Stimulated activated CD8-positive, alpha-beta memory T cell treated with anti-CD3 and anti-CD28 coated beads, Interleukin-12 subunit alpha, Interleukin-12 subunit beta, amount 100 ng/mL, for 24 hours (primary cell): ENCODE measurements around the gene HYCC1.

Experiments
- DNase-seq: peaks from one replicate; pipeline ENCODE4 v3.0.0-alpha.2; 2020; ENCODE audit errors: extremely low read depth

The HYCC1 gene

GRCh38 chr7:23016345-23017253 is 2.7 kb upstream of the HYCC1 start:
- no peak for DNase-seq

GRCh38 chr7:23014681-23015080 is 751 bp upstream of the HYCC1 start:
- no peak for DNase-seq

- DNase-seq = no peak
Measured at GRCh38 chr7:23012908-23013714, 819 bp downstream of the HYCC1 start.

- no peak for DNase-seq
Measured at GRCh38 chr7:23012186-23012585, 1.7 kb downstream of the HYCC1 start.

- DNase-seq = no peak
Measured at GRCh38 chr7:23011222-23011924, 2.6 kb downstream of the HYCC1 start.

- DNase-seq = no peak
Measured at GRCh38 chr7:23009303-23009702, 4.6 kb downstream of the HYCC1 start.

GRCh38 chr7:23004247-23004520 is 9.7 kb downstream of the HYCC1 start:
- no peak for DNase-seq

GRCh38 chr7:23003505-23004246 is 10.3 kb downstream of the HYCC1 start:
- DNase-seq = no peak

- no peak for DNase-seq
Measured at GRCh38 chr7:23002698-23003097, 11.2 kb downstream of the HYCC1 start.

- no peak for DNase-seq
Measured at GRCh38 chr7:23001610-23002009, 12.3 kb downstream of the HYCC1 start.

- no peak for DNase-seq
Measured at GRCh38 chr7:23000597-23001360, 13.2 kb downstream of the HYCC1 start.

GRCh38 chr7:22998519-22998896 is 15.4 kb downstream of the HYCC1 start:
- DNase-seq = no peak

- no peak for DNase-seq
Measured at GRCh38 chr7:22997871-22998518, 15.9 kb downstream of the HYCC1 start.

GRCh38 chr7:22996470-22996869 is 17.5 kb downstream of the HYCC1 start:
- no peak for DNase-seq

- no peak for DNase-seq
Measured at GRCh38 chr7:22995011-22995410, 18.9 kb downstream of the HYCC1 start.

- DNase-seq = no peak
Measured at GRCh38 chr7:22992874-22993840, 20.8 kb downstream of the HYCC1 start.

GRCh38 chr7:22990588-22990949 is 23.4 kb downstream of the HYCC1 start:
- no peak for DNase-seq

GRCh38 chr7:22989643-22990587 is 24.0 kb downstream of the HYCC1 start:
- no peak for DNase-seq
